Measurements from ENCODE around the gene BTF3.
A peak's percentile ranks its signal among the peaks of the same experiment; 100 is the strongest.

DNA sequence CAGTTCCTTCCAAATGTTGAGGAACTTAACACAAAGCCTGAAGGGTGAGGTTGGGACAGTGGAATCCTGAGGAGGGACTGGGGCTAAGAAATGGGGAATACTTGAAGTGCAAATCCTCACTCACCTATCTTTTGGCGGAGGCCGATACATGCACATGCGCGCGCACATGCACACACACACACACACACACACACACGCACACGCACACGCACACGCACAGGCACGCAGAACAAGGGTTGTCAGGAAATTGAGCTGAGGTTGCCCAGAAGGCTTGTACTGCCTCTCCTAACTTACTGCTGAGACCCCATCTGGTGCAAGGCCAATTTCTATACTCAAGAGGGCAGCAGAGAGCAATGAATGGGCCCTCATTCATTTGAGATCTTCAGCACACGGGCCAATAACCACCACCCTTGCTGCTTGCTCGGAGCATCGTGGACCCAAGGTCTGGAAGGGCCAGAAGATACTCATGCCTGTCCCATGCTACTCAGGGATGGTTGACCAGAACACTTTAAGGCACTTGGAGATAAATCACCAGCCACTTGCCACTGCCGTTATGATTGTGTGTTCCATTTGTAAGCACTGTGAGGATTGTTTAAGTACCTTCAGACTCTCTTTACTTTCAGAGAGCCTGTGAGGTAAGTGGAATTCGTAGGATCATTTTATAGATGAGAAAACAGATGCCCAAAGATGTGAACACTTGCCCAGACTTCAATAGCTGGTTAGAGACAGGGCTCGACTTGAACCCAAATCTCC is 21.5 kb downstream of the BTF3 start:
- no peak for TF ChIP-seq POLR2A (IDR thresholded peaks at IDR 0.05)
- TF ChIP-seq, protein P1, sequence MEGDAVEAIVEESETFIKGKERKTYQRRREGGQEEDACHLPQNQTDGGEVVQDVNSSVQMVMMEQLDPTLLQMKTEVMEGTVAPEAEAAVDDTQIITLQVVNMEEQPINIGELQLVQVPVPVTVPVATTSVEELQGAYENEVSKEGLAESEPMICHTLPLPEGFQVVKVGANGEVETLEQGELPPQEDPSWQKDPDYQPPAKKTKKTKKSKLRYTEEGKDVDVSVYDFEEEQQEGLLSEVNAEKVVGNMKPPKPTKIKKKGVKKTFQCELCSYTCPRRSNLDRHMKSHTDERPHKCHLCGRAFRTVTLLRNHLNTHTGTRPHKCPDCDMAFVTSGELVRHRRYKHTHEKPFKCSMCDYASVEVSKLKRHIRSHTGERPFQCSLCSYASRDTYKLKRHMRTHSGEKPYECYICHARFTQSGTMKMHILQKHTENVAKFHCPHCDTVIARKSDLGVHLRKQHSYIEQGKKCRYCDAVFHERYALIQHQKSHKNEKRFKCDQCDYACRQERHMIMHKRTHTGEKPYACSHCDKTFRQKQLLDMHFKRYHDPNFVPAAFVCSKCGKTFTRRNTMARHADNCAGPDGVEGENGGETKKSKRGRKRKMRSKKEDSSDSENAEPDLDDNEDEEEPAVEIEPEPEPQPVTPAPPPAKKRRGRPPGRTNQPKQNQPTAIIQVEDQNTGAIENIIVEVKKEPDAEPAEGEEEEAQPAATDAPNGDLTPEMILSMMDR (IDR thresholded peaks at IDR 0.05) = peak; percentile 40 to 90 (median 74)
